A673 (cell line): ENCODE measurements around the gene ZNF740. TPM values are rescaled to one million over a fixed set of nuclear protein-coding genes. Genes with fewer than 3 reads are reported as not detected.

Experiments used
- BruUV-seq: library from RNA; stranded (reverse); fragments of 400-500 nt; replicated peaks from 2 replicates; lab custom pipeline; 2021; lab: Mats Ljungman, UMichigan
- CTCF ChIA-PET: fragments of 300-600 bp; sonication (Branson Sonifier 250); formaldehyde crosslinking; loops from one replicate; lab custom pipeline; 2022; ENCODE audit warnings: antibody characterized with exemption; lab: Charles Lee
- POLR2A ChIA-PET: fragments of 300-600 bp; sonication (Branson Sonifier 250); formaldehyde crosslinking; loops from one replicate; lab custom pipeline; 2022; ENCODE audit warnings: antibody characterized with exemption; ENCODE audit not compliant: low non-redundant PET; lab: Charles Lee
- DNase-seq: peaks from one replicate; pipeline ENCODE4 v3.0.0-alpha.2; 2015; ENCODE audit warnings: low spot score
- H3K27ac ChIP-seq: fragments of 200-600 bp; sonication (generic); 2 replicates; pipeline ENCODE4 v1.5.1; 2016; ENCODE audit warnings: mixed run types, low read depth, mild to moderate bottlenecking, mixed read lengths, antibody characterized with exemption, low read length; ENCODE audit not compliant: poor library complexity, severe bottlenecking
- H3K27me3 ChIP-seq: fragments of 200-600 bp; sonication (generic); replicated peaks from 2 replicates; pipeline ENCODE4 v1.6.1; 2017; ENCODE audit warnings: mixed run types, low read depth, mild to moderate bottlenecking, mixed read lengths, antibody characterized with exemption, low read length; ENCODE audit not compliant: insufficient read depth, poor library complexity
- H3K36me3 ChIP-seq: fragments of 200-600 bp; sonication (generic); 2 replicates; pipeline ENCODE4 v1.6.1; 2016; ENCODE audit warnings: mixed run types, mild to moderate bottlenecking, mixed read lengths, antibody characterized with exemption, low read length; ENCODE audit not compliant: insufficient read depth, poor library complexity, severe bottlenecking
- H3K4me1 ChIP-seq: fragments of 200-600 bp; sonication (generic); 2 replicates; pipeline ENCODE4 v1.6.1; 2017; ENCODE audit warnings: mixed run types, mild to moderate bottlenecking, mixed read lengths, antibody characterized with exemption, low read length; ENCODE audit not compliant: insufficient read depth, poor library complexity, severe bottlenecking
- H3K4me3 ChIP-seq: fragments of 200-600 bp; sonication (generic); 2 replicates; pipeline ENCODE4 v1.5.1; 2016; ENCODE audit warnings: low read depth, mixed run types, mild to moderate bottlenecking, mixed read lengths, low read length; ENCODE audit not compliant: poor library complexity, severe bottlenecking
- H3K9me3 ChIP-seq: fragments of 200-600 bp; sonication (generic); 2 replicates; pipeline ENCODE4 v1.6.1; 2016; ENCODE audit warnings: mixed run types, low read depth, mild to moderate bottlenecking, mixed read lengths, antibody characterized with exemption, low read length; ENCODE audit not compliant: poor library complexity, severe bottlenecking
- CTCF ChIP-seq: fragments of 300-800, 200-600 bp; sonication (generic); conservative IDR thresholded peaks from 2 replicates; pipeline ENCODE4 v1.5.1; 2017; ENCODE audit warnings: low read depth, mild to moderate bottlenecking, antibody characterized with exemption, low read length, moderate library complexity, mixed read lengths
- EZH2 ChIP-seq: fragments of 200-600 bp; sonication (generic); IDR thresholded peaks from 2 replicates; pipeline ENCODE4 v1.6.1; 2017; ENCODE audit warnings: borderline replicate concordance, low read depth, mild to moderate bottlenecking, mixed read lengths, antibody characterized with exemption, low read length; ENCODE audit not compliant: poor library complexity, severe bottlenecking
- intact Hi-C: fragments of 100-400 bp; cut with micrococcal nuclease; formaldehyde crosslinking; loops from one replicate; pipeline ENCODE4 v1.10.0; 2022; ENCODE audit not compliant: unreplicated experiment
- total RNA-seq: library from RNA; stranded (reverse); gene quantifications from 2 replicates; pipeline ENCODE4 v1.2.3, GENCODE V29; 2021

Gene ZNF740
- total RNA-seq, 1 experiment from 2014 or later: 48.6 TPM

DNA sequence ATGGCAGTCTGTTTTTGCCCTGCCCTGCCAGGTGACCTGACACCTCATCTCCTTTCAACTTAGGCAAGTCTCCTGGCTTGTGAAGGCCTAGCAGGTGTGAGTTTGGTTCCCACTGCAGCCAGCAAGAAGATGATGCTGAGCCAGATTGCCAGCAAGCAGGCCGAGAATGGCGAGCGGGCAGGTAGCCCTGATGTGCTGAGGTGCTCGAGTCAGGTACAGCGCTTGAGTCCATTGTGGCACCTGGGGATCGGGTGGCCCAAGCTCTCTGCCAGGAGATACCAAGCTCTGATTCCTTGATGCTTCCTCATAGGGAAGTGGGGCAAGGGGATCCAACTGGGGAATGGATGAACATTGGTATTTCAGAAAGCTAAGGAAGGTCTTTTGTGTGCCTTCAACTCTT, 4.3 kb downstream of the ZNF740 start:
- peaks cover 66% of the 10 kb centered on the region for H3K36me3 ChIP-seq
- no peak overlapping the region for H3K4me3 ChIP-seq
- no peaks in the 10 kb centered on the region for H3K9me3 ChIP-seq
- no peaks in the 10 kb centered on the region for H3K27me3 ChIP-seq
- peaks cover 24% of the 10 kb centered on the region for H3K4me1 ChIP-seq
- no peak overlapping the region for H3K27ac ChIP-seq
- BruUV-seq: no TSS peak
- ChIA-PET POLR2A (no interaction called here), CTCF (no interaction called here)
- TF ChIP-seq EZH2: no peak
- TF ChIP-seq CTCF: no peak
- no peak for DNase-seq
- intact Hi-C loops: loop anchor here (5.0 kb wide), 1 partner anchor 118 kb away; no protein-coding TSS in a partner anchor

DNA sequence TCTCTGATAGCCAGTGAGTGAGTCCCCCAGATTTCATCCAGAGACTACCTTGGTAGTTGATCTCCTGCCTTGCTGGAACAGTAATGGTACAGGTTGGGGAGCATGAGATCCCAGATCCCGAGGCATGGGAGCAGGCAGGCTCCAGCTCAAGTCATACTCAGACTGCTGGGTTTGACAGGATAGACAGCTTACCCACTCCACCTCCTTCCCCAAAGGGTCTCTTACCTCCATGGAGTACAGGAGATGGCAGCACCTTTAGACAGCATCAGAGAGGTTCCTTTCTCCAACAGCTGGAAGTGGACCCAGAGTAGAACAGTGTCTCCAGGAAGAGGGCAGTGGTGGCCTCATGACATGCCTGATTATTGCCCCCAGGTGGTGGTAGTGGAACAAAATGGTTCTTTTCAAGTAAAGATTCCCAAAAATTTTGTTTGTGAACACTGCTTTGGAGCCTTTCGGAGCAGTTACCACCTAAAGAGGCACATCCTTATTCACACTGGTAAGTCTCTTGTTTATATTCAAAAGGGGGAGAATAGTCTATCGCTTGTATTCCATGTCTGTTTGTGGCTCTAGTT, 5.1 kb downstream of the ZNF740 start:
- ChIA-PET CTCF (no interaction called here), POLR2A (interaction anchor here (0.5 kb wide), 1 partner anchor 101 kb away, joined by 6 read pairs; no protein-coding TSS in a partner anchor)
- intact Hi-C loops: no loop called here
- H3K9me3 ChIP-seq: no peaks in the 10 kb centered on the region
- H3K4me1 ChIP-seq: peaks cover 24% of the 10 kb centered on the region
- TF ChIP-seq EZH2 (no peak), CTCF (no peak)
- no peak overlapping the region for H3K4me3 ChIP-seq
- no peaks in the 10 kb centered on the region for H3K27me3 ChIP-seq
- H3K36me3 ChIP-seq: peaks cover 66% of the 10 kb centered on the region
- BruUV-seq: no TSS peak
- DNase-seq: no peak
- H3K27ac ChIP-seq: no peak overlapping the region

DNA sequence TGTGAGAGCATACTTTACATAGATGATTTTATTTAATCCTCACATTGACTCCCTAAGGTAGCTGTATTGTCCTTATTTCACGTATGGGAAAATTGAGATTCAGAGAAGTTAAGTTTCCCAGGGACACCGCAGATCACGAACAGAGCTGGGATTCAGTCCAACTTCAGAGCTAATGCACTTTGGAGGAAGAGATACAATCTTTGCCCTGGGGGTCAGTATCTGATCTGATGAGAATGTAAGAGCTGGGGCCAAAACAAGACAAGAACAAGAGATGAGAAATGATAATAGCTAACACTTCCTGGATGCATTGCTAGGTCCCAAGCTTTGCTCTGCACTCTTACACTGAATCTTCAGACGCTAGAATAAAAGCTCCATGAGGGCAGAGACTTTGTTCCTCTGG, 6.2 kb downstream of the ZNF740 start:
- POLR2A ChIA-PET: interaction anchor here (0.8 to 1.2 kb wide), 2 partner anchors 8 to 1380 kb away, joined by 3 to 4 read pairs; no protein-coding TSS in a partner anchor
- no peak for DNase-seq
- Histone ChIP-seq H3K4me3 (no peak overlapping the region), H3K27me3 (no peaks in the 10 kb centered on the region), H3K27ac (no peak overlapping the region), H3K36me3 (peaks cover 63% of the 10 kb centered on the region), H3K9me3 (no peaks in the 10 kb centered on the region), H3K4me1 (peaks cover 20% of the 10 kb centered on the region)
- no TSS peak for BruUV-seq
- intact Hi-C loops: no loop called here
- TF ChIP-seq EZH2 (no peak), CTCF (no peak)
- CTCF ChIA-PET: interaction anchor here (0.6 kb wide), 1 partner anchor 11 kb away, joined by 8 read pairs; no protein-coding TSS in a partner anchor
